H1 (cell line): Measurements from ENCODE around the gene UBE2E1. TPM values are rescaled to one million over a fixed set of nuclear protein-coding genes. Genes with fewer than 3 reads are reported as not detected.

Experiments used
- CTCF ChIA-PET: fragments of 300-600 bp; sonication (Branson Sonifier 250); formaldehyde crosslinking; loops from one replicate; lab custom pipeline; 2021; ENCODE audit not compliant: partially characterized antibody; lab: Charles Lee
- POLR2A ChIA-PET: fragments of 300-600 bp; sonication (Branson Sonifier 250); formaldehyde crosslinking; loops from one replicate; lab custom pipeline; 2021; ENCODE audit warnings: inconsistent platforms; ENCODE audit not compliant: partially characterized antibody; lab: Charles Lee
- DNase-seq, 2 experiments: peaks; one replicate each; pipeline versions ENCODE4 v3.0.0 to v3.0.0-alpha.2; 2010 to 2022; ENCODE audit warnings: low spot score in 2 of 2, low read depth in 1 of 2, mixed read lengths in 1 of 2
- FAIRE-seq: peaks from 2 replicates; lab custom pipeline; 2011; peaks lifted over from hg19 to GRCh38; lab: Jason Lieb, UNC
- H2AFZ ChIP-seq: 2 replicates; pipeline ENCODE4 v1.8.1; 2012; ENCODE audit warnings: low read length, inconsistent platforms
- H2AK5ac ChIP-seq: 2 replicates; pipeline ENCODE4 v1.6.1; 2013; ENCODE audit warnings: low read depth, low read length
- H2BK120ac ChIP-seq: replicated peaks from 2 replicates; pipeline ENCODE3; 2013; ENCODE audit warnings: low read depth, low read length, inconsistent platforms
- H2BK12ac ChIP-seq: 2 replicates; pipeline ENCODE4 v1.6.1; 2013; ENCODE audit warnings: low read depth, low read length
- H2BK15ac ChIP-seq: 2 replicates; pipeline ENCODE4 v1.6.1; 2013; ENCODE audit warnings: low read length
- H2BK20ac ChIP-seq: 2 replicates; pipeline ENCODE4 v1.6.1; 2013; ENCODE audit warnings: low read length
- H2BK5ac ChIP-seq: 2 replicates; pipeline ENCODE4 v1.6.1; 2013; ENCODE audit warnings: low read depth, low read length
- H3K14ac ChIP-seq: 2 replicates; pipeline ENCODE4 v1.6.1; 2013; ENCODE audit warnings: inconsistent platforms; ENCODE audit not compliant: insufficient read length
- H3K18ac ChIP-seq: 2 replicates; pipeline ENCODE4 v1.6.1; 2013; ENCODE audit warnings: low read length; ENCODE audit errors: extremely low read depth
- H3K23ac ChIP-seq: 2 replicates; pipeline ENCODE4 v1.6.1; 2013; ENCODE audit warnings: inconsistent platforms; ENCODE audit not compliant: insufficient read length
- H3K23me2 ChIP-seq: 2 replicates; pipeline ENCODE4 v1.6.1; 2013; ENCODE audit warnings: low read depth, low read length
- H3K27ac ChIP-seq: 2 replicates; pipeline ENCODE4 v1.6.1; 2011; ENCODE audit warnings: low read depth, low read length, inconsistent platforms
- H3K27me3 ChIP-seq, 4 experiments: replicated peaks in 1 of 4; 1 replicate in 1 of 4; 2 replicates in 3 of 4; pipeline versions ENCODE4 v1.6.1 to v1.8.1; 2011 to 2013; ENCODE audit warnings: low read length in 3 of 4, mild to moderate bottlenecking in 3 of 4, inconsistent platforms in 2 of 4, mixed read lengths in 2 of 4, moderate library complexity in 1 of 4; ENCODE audit not compliant: control insufficient read depth in 3 of 4, insufficient read depth in 3 of 4; ENCODE audit errors: extremely low read depth in 1 of 4
- H3K36me3 ChIP-seq, 4 experiments: 2 replicates each; pipeline versions ENCODE4 v1.6.1 to v1.8.1; 2011 to 2013; ENCODE audit warnings: mild to moderate bottlenecking in 4 of 4, low read length in 3 of 4, moderate library complexity in 2 of 4, control low read depth in 1 of 4, inconsistent platforms in 1 of 4; ENCODE audit not compliant: insufficient read depth in 4 of 4, control insufficient read depth in 2 of 4
- H3K4ac ChIP-seq: replicated peaks from 2 replicates; pipeline ENCODE3; 2013; ENCODE audit warnings: low read length, low read depth, mixed read lengths, inconsistent platforms; ENCODE audit not compliant: insufficient read length
- H3K4me1 ChIP-seq, 4 experiments: replicated peaks in 1 of 4; 1 replicate in 1 of 4; 2 replicates in 3 of 4; pipeline versions ENCODE4 v1.6.1 to v1.8.1; 2011 to 2013; ENCODE audit warnings: low read length in 3 of 4, inconsistent platforms in 2 of 4, mixed read lengths in 1 of 4; ENCODE audit not compliant: insufficient read depth in 4 of 4, control insufficient read depth in 3 of 4
- H3K4me2 ChIP-seq, 2 experiments: 2 replicates each; pipeline versions ENCODE4 v1.6.1 to v1.8.1; 2011 to 2013; ENCODE audit warnings: low read depth in 2 of 2, low read length in 2 of 2, control low read depth in 1 of 2, inconsistent platforms in 1 of 2, mild to moderate bottlenecking in 1 of 2; ENCODE audit not compliant: insufficient read depth in 1 of 2
- H3K4me3 ChIP-seq, 4 experiments: fragments of 200-600, 300-600 bp in 1 of 4; sonication (generic), shearing (Covaris generic), sonication (Bioruptor Twin) in 1 of 4; 2 replicates each; pipeline versions ENCODE4 v1.5.1 to v1.8.1; 2011 to 2016; ENCODE audit warnings: low read length in 4 of 4, low read depth in 3 of 4, control low read depth in 2 of 4, inconsistent platforms in 2 of 4, mild to moderate bottlenecking in 2 of 4, mixed read lengths in 1 of 4, moderate library complexity in 1 of 4; ENCODE audit not compliant: insufficient read depth in 2 of 4; ENCODE audit errors: extremely low read depth in 1 of 4
- H3K56ac ChIP-seq: replicated peaks from 2 replicates; pipeline ENCODE3; 2013; ENCODE audit warnings: low read depth, mild to moderate bottlenecking, mixed read lengths, low read length, inconsistent platforms; ENCODE audit not compliant: insufficient read length
- H3K79me1 ChIP-seq: 2 replicates; pipeline ENCODE4 v1.6.1; 2013; ENCODE audit warnings: low read depth, low read length, control low read depth
- H3K79me2 ChIP-seq, 2 experiments: 2 replicates each; pipeline versions ENCODE4 v1.6.1 to v1.8.1; 2012 to 2013; ENCODE audit warnings: low read length in 2 of 2, mild to moderate bottlenecking in 2 of 2, inconsistent platforms in 1 of 2; ENCODE audit not compliant: insufficient read depth in 2 of 2, control insufficient read depth in 1 of 2
- H3K9ac ChIP-seq, 4 experiments: replicated peaks in 1 of 4; 1 replicate in 1 of 4; 2 replicates in 3 of 4; pipeline versions ENCODE4 v1.6.1 to v1.8.1; 2011 to 2013; ENCODE audit warnings: low read depth in 3 of 4, low read length in 3 of 4, control low read depth in 2 of 4, mild to moderate bottlenecking in 2 of 4, moderate library complexity in 2 of 4, inconsistent platforms in 1 of 4; ENCODE audit errors: extremely low read depth in 1 of 4
- H3K9me3 ChIP-seq, 2 experiments: 2 replicates each; pipeline versions ENCODE4 v1.6.1 to v1.8.1; 2012 to 2013; ENCODE audit warnings: mild to moderate bottlenecking in 2 of 2, moderate library complexity in 2 of 2, control low read depth in 1 of 2, inconsistent platforms in 1 of 2, low read depth in 1 of 2, low read length in 1 of 2, mixed read lengths in 1 of 2; ENCODE audit not compliant: insufficient read depth in 2 of 2
- H4K20me1 ChIP-seq, 2 experiments: replicated peaks in 1 of 2; 2 replicates each; pipeline versions ENCODE3 to v1.8.1; 2011 to 2013; ENCODE audit warnings: inconsistent platforms in 2 of 2, low read length in 2 of 2, mild to moderate bottlenecking in 1 of 2; ENCODE audit not compliant: insufficient read depth in 2 of 2, control insufficient read depth in 1 of 2
- H4K5ac ChIP-seq: 2 replicates; pipeline ENCODE4 v1.6.1; 2013; ENCODE audit warnings: low read length, low read depth, mixed read lengths, inconsistent platforms; ENCODE audit not compliant: insufficient read length
- H4K8ac ChIP-seq: 2 replicates; pipeline ENCODE4 v1.8.0; 2013; ENCODE audit warnings: mild to moderate bottlenecking, moderate library complexity, low read length, inconsistent platforms; ENCODE audit not compliant: insufficient read depth; ENCODE audit errors: extremely low read depth
- H4K91ac ChIP-seq: replicated peaks from 2 replicates; pipeline ENCODE3; 2013; ENCODE audit warnings: low read length, mixed read lengths, inconsistent platforms; ENCODE audit not compliant: insufficient read length
- BRCA1 ChIP-seq: IDR thresholded peaks from 2 replicates; pipeline ENCODE4 v1.6.1; 2012; ENCODE audit warnings: low read depth, low read length, improper control_type of control experiment
- CEBPB ChIP-seq: IDR thresholded peaks from 2 replicates; pipeline ENCODE4 v1.6.1; 2012; ENCODE audit warnings: low read depth, low read length
- CHD2 ChIP-seq: IDR thresholded peaks from 2 replicates; pipeline ENCODE4 v1.6.1; 2012; ENCODE audit warnings: low read length, improper control_type of control experiment
- EP300 ChIP-seq, 2 experiments: IDR thresholded peaks; 1 replicate in 1 of 2; 2 replicates in 1 of 2; pipeline ENCODE4 v1.6.1; 2011 to 2012; ENCODE audit warnings: low read depth in 2 of 2, low read length in 2 of 2, mild to moderate bottlenecking in 2 of 2, borderline replicate concordance in 1 of 2, inconsistent platforms in 1 of 2, moderate library complexity in 1 of 2
- RFX5 ChIP-seq: IDR thresholded peaks from 2 replicates; pipeline ENCODE4 v1.6.1; 2011; ENCODE audit warnings: low read depth, low read length, improper control_type of control experiment, borderline replicate concordance
- RNF2 ChIP-seq: fragments of 200-900, 300-1000 bp; sonication (generic); IDR thresholded peaks from 2 replicates; pipeline ENCODE4 v1.7.1; 2016; ENCODE audit warnings: borderline replicate concordance, low read depth, mild to moderate bottlenecking, antibody characterized with exemption, low read length; ENCODE audit not compliant: poor library complexity, severe bottlenecking; ENCODE audit errors: missing control alignments
- RXRA ChIP-seq: IDR thresholded peaks from 2 replicates; pipeline ENCODE4 v1.6.1; 2011; ENCODE audit warnings: low read depth, mild to moderate bottlenecking, low read length, moderate library complexity; ENCODE audit not compliant: insufficient read depth
- SP4 ChIP-seq: IDR thresholded peaks from 2 replicates; pipeline ENCODE4 v1.6.1; 2012; ENCODE audit warnings: low read length, inconsistent platforms
- WGBS, 2 experiments: shearing (Covaris generic) in 1 of 2; methylation state at CpG; one replicate each; pipeline versions ENCODE4 v1.1.6 to v1.1.7; 2013 to 2015; ENCODE audit warnings: low lambda C conversion rate in 2 of 2, mixed read lengths in 2 of 2, inconsistent platforms in 1 of 2, low coverage in 1 of 2, missing lambda C conversion rate in 1 of 2; ENCODE audit not compliant: insufficient replicate concordance in 2 of 2, insufficient coverage in 1 of 2, insufficient read length in 1 of 2; ENCODE audit errors: extremely low coverage in 1 of 2, missing lambda C conversion rate in 1 of 2; 5-methylcytosine and 5-hydroxymethylcytosine counted together
- polyA plus RNA-seq, 7 experiments: library from polyadenylated mRNA; depleted of rRNA in 3 of 7; stranded (reverse) in 5 of 7; unstranded in 2 of 7; fragments of >200 nt in 5 of 7; fragments of 200-250 nt in 2 of 7; gene quantifications; 1 replicate in 5 of 7; 2 replicates in 1 of 7; 4 replicates in 1 of 7; pipeline versions ENCODE4 v1.2.1 to v1.2.3, GENCODE V29; 2011 to 2013; ENCODE audit warnings: missing spikeins in 2 of 7, mixed read lengths in 2 of 7
- total RNA-seq: library from RNA; stranded (reverse); fragmentation: NEBNext Ultra II Directional; extraction: Animal tissue kit (Norgen Biotek cat#: 25700); gene quantifications from 2 replicates; pipeline ENCODE4 v1.2.1, GENCODE V29; 2021

Gene UBE2E1
- total and polyA plus RNA-seq, 2 of the 8 experiments (the other 6 are each of a cell fraction or from before 2014, with no cell fraction given): 109 to 141 TPM

DNA sequence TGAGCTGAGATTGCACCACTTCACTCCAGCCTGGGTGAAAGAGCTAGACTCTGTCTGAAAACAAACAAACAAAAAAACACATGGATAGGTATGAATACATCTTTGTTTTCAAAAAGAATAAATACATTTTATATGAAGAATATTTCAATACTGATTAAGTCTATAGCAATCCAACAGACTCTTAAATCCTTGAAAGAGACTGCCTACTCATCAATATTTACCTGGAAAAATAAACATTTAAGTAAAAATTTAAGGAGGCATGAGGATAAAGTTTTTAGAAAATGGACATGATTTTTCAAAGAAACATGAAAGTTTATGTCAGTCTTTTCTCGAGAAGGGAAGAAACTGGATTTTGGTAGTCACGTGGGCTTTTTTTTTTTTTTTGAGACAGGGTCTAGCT lies 105.6 kb downstream of the UBE2E1 start:
- no peak overlapping the region for H4K8ac ChIP-seq
- H3K9ac ChIP-seq: no peak overlapping the region
- H3K36me3 ChIP-seq: peaks cover 0 to 18% (median 7%) of the 10 kb centered on the region in 4 experiments; a peak in 4 of 8 replicates
- H2AFZ ChIP-seq: no peak overlapping the region
- H2BK5ac ChIP-seq: no peak overlapping the region
- no peak overlapping the region for H3K23ac ChIP-seq
- H3K56ac ChIP-seq: no peak overlapping the region
- no peak overlapping the region for H2BK15ac ChIP-seq
- no peak overlapping the region for H3K27ac ChIP-seq
- H3K4me1 ChIP-seq: peaks cover 4 to 5% (median 5%) of the 10 kb centered on the region in 4 experiments; a peak in 5 of 7 replicates
- H3K79me1 ChIP-seq: no peaks in the 10 kb centered on the region
- H3K79me2 ChIP-seq: peaks cover 0 to 37% of the 10 kb centered on the region in 2 experiments; a peak in 3 of 4 replicates
- H4K20me1 ChIP-seq: no peaks in the 10 kb centered on the region
- H3K4me2 ChIP-seq: no peak overlapping the region
- 72% methylated on average over 2 of the region's 2 CpGs; no CpG with 5 or more reads in 1 of the 2 experiments for WGBS, 2 experiments
- no peaks in the 10 kb centered on the region for H3K9me3 ChIP-seq
- no peak overlapping the region for H3K18ac ChIP-seq
- FAIRE-seq: no peak
- ChIA-PET POLR2A (interaction anchor here (1.0 to 1.5 kb wide), 2 partner anchors 17 to 19 kb away, joined by 3 read pairs; no protein-coding TSS in a partner anchor), CTCF (interaction anchor here (2.3 kb wide), 1 partner anchor 23 kb away, joined by 6 read pairs; no protein-coding TSS in a partner anchor)
- H2BK120ac ChIP-seq: no peak overlapping the region
- H3K4ac ChIP-seq: no peak overlapping the region
- no peak overlapping the region for H2AK5ac ChIP-seq
- TF ChIP-seq SP4 (no peak), RFX5 (no peak), CEBPB (no peak), BRCA1 (no peak), RXRA (no peak), RNF2 (no peak), EP300 (IDR thresholded peaks at IDR 0.05; ENCODE audit: borderline replicate concordance in 1 of 2, low read depth in 2 of 2, low read length in 2 of 2) (no peak), CHD2 (no peak)
- TF ChIP-seq, all 59 proteins: peak for 0
- no peak overlapping the region for H2BK20ac ChIP-seq
- no peak for DNase-seq
- no peak overlapping the region for H3K4me3 ChIP-seq
- H2BK12ac ChIP-seq: no peak overlapping the region
- no peak overlapping the region for H4K5ac ChIP-seq
- no peak overlapping the region for H3K14ac ChIP-seq
- no peak overlapping the region for H4K91ac ChIP-seq
- no peaks in the 10 kb centered on the region; a peak in 1 of 7 replicates for H3K27me3 ChIP-seq
- peaks cover 9% of the 10 kb centered on the region for H3K23me2 ChIP-seq
